Neural progenitor cell (in vitro differentiated cells): ENCODE data around the gene SLC16A5.

Source experiments
- EZH2 ChIP-seq: fragments of 200-600 bp; sonication (generic); IDR thresholded peaks from 2 replicates; pipeline ENCODE4 v1.6.1; 2017; ENCODE audit warnings: antibody characterized with exemption, mild to moderate bottlenecking, moderate library complexity
- TF ChIP-seq, protein P1 (sequence below): fragments of 200-600 bp; sonication (generic); IDR thresholded peaks from 2 replicates; pipeline ENCODE4 v1.5.1; 2017; ENCODE audit warnings: antibody characterized with exemption, mild to moderate bottlenecking

DNA sequence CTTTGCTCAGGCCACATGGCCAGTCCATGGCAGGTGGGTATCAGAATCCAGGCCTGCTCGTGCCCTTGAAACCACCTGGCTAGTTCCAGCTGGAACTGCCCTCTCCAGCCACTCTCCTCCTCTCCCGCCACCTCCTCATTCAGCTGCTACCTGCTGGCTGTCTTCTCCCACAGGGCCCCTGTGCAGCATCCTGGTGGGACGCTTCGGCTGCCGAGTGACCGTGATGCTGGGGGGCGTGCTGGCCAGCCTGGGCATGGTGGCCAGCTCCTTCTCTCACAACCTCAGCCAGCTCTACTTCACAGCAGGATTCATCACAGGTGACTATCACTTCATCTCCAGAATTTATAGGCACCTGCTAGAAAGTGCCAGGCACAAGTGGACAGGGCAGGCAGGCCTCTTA, 10.1 kb downstream of the SLC16A5 start:
- TF ChIP-seq, protein P1, sequence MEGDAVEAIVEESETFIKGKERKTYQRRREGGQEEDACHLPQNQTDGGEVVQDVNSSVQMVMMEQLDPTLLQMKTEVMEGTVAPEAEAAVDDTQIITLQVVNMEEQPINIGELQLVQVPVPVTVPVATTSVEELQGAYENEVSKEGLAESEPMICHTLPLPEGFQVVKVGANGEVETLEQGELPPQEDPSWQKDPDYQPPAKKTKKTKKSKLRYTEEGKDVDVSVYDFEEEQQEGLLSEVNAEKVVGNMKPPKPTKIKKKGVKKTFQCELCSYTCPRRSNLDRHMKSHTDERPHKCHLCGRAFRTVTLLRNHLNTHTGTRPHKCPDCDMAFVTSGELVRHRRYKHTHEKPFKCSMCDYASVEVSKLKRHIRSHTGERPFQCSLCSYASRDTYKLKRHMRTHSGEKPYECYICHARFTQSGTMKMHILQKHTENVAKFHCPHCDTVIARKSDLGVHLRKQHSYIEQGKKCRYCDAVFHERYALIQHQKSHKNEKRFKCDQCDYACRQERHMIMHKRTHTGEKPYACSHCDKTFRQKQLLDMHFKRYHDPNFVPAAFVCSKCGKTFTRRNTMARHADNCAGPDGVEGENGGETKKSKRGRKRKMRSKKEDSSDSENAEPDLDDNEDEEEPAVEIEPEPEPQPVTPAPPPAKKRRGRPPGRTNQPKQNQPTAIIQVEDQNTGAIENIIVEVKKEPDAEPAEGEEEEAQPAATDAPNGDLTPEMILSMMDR, result no peak
- no peak for TF ChIP-seq EZH2
